ENCODE results near the gene ALX1.
"Not testable (repeated sequence)": the region's sequence is repeated elsewhere in the genome, so short reads cannot be mapped to it uniquely, and the experiment has no call there.

Gene ALX1

DNA sequence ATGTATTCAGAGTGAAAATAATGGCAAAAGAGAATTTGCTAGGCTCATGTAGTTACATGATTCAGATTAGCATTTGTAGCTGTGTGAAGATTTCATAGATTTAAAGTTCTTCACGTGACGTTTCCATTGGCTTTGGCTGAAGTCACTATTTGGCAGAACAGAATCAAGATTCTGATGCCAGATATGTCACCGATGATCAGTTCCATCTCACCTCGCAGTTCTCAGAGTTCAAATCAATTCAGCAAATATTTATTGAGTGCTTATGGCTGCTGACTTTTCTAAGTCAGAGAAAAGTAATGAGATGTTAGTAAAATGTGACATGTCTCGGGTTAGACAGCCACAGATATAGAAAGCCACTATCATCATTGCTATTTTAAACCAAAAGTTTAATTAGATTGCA is 28.4 kb downstream of the ALX1 start:
- no peak for DNase-seq

DNA sequence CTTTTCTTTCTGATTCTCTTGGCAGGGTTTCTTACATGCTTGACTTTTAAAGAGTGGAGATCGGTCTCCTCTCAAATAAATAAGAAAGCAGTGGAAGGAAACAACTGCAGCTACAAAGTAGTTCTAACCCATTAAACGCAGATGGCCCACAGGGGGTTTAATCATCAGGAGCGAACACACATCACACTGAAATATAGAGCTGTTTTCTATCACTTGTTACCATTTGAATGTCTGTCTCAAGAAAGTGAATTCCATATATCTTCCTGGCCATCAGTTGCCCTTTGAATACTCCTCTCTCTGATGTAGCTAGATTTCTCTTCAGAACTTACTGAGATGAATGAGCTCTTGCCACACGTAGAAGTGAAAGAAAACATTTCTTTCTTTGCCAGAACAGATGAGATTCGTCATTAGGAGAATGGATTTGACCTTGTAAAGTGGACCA is 29.1 kb downstream of the ALX1 start:
- DNase-seq, result no peak

DNA sequence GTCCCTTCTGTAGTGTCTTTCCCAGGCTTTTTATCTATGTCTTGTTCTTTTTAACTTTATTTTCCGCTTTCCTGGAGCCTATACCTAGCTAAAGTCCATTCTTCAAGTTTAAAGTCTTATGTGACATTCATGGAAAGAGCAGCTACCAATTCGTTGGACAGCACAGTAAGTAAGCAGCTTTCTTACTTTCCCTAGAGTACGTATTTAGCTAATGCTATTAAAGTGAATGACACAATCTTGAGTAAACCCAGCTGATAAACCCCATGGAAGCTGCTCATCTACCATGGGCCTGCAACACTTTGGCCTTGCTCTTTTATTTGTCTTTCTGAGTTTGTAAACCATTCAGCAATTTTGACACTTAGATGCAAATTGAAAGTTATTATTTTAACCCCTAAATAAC is 30.0 kb downstream of the ALX1 start:
- DNase-seq, result no peak

DNA sequence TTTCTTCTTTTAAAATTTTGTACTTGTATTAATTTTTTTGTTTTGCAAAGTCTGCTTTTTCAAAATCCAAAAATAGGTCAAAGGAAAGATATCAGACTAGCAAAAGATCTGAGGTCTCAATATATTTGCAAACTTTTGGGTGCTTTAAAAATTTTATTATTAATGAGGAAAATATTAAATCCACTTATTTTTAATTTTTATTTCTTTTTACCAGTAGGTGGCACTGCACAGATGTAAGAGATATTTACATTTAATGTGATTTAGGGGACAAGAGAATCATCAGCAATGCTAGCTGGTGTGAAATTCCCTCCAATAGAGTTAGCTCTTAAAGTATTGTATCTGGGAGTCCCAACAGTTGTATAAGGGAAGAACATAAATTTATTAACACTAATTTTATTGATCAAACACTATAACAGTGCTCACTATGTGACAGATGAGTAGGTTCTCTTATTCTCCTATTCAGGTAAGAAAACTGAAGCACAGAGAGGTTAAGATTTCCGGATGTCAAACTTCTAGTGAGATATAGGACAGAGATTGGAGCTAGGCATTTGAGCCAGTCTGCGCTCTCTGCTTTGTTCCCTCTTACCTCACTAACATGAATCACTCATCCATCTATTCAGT is 30.5 kb downstream of the ALX1 start:
- no peak for DNase-seq

DNA sequence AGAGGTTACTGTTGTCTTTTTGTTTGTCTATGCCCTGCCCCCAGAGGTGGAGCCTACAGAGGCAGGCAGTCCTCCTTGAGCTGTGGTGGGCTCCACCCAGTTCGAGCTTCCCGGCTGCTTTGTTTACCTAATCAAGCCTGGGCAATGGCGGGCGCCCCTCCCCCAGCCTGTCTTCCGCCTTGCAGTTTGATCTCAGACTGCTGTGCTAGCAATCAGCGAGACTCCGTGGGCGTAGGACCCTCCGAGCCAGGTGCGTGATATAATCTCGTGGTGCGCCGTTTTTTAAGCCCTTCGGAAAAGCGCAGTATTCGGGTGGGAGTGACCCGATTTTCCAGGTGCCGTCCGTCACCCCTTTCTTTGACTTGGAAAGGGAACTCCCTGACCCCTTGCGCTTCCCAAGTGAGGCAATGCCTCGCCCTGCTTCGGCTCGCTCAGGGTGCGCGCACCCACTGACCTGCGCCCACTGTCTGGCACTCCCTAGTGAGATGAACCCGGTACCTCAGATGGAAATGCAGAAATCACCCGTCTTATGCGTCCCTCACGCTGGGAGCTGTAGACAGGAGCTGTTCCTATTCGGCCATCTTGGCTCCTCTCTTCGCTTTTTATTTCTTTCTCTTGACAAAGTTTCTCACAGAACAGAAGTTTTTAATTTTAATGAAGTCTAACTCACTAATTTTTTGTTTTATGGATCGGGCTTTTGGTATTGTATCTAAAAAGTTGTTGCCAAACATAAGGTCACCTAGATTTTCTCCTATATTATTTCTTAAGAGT is 38.0 kb downstream of the ALX1 start:
- DNase-seq, result not testable (repeated sequence)

DNA sequence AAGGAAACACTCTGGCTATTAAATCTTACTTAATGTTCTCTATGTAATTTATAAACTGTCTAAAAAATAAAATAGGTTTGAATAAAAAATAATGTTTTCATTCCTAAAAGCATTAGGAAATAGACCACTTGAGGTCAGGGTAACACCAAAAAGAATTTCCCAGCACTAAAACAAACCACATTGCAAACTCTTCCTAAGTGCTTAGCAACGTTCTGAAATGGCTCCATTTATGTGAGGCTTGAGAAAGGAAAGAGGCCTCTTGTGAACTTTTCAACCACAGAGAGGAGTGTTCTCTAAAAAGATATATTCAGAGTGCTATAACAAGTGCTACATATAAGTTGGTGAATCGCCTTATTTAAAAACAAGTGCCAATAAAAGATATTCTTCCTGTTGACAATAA is 42.7 kb downstream of the ALX1 start:
- no peak for DNase-seq

DNA sequence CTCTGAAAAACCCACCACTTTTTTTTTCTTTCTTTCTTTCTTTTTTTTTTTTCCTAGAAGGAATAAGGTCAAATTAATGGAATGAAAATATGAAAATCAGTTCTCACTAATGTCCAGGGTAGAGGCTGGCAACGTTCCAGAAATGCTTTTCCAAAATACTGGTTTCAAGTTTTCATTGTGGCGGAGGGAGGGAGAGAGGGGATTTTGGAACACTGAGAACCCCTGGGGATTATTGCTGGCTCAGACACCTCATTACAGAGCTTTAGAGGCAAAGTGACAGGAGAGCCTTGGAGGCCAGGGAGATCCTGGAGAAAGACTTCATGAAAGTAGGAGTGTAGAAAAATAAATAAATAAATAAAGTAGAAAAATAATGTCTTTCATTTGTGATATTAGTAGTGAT is 45.4 kb downstream of the ALX1 start:
- no peak for DNase-seq

DNA sequence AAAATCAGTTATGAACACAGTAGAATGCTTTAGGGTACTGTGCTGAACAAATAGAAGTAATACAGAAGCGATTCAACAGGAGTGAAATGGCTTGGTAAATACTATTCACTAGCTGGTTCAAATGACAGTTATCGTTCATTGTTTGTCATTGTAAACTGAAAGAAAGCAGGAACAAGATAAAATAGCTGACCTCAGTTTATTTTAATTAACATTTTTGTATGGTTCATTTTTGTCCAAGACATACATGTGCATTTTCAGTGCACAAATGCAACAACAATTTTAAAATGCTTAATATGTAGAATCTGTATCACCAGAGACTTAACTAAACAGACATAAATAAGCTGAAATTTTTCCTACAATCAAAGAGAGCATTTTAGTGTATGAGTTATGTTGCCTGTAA is 49.9 kb downstream of the ALX1 start:
- no peak for DNase-seq

DNA sequence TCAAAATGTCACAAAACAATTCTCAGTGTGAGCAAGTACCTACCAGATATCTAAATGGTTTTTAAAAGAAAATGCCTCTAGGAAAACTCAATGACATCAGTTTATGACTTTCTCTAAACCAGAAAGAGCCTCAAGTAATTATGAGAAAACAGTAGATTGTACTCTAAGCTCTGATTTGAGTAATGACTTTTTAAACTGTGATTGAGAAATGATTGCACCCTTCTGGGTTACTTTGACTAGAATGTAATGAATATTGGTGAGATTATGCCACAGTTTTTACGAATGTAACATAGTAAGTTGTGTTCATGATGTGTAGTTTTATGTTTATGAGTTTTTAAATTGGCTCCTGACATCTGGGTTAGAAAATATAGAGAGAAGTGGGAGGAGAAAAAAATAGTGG is 68.8 kb downstream of the ALX1 start:
- no peak for DNase-seq

DNA sequence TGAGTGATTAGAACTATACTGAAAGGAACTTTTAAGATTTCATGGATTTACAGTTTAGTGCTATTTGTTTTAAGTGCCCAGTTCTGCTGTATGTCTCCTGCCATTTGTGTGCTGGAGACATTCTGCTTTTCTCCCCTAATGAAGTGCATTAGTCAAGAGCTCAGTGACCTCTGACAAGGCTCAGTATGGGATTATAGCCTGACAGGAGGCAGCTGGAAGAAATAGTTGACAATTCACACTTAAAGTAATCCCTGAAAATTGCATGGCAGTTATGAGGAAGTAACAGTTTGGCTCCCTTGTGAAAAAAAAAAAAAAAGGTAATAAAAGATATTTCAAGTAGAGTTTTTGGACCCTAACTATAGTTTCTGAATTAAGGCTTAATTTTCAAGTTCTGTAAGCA is 70.3 kb downstream of the ALX1 start:
- DNase-seq, result no peak
